NT2/D1 (cell line): ENCODE results near the gene FAM184A.

ENCODE experiments used
- SUZ12 ChIP-seq: IDR thresholded peaks from 2 replicates; pipeline ENCODE4 v1.6.1; 2011; ENCODE audit not compliant: insufficient read length, insufficient read depth; ENCODE audit errors: extremely low read depth
- YY1 ChIP-seq: IDR thresholded peaks from 2 replicates; pipeline ENCODE4 v1.6.1; 2011; ENCODE audit not compliant: insufficient read length, insufficient read depth
- ZNF274 ChIP-seq: IDR thresholded peaks from 2 replicates; pipeline ENCODE4 v1.6.1; 2011; ENCODE audit warnings: mild to moderate bottlenecking, low read depth, low read length

GRCh38 chr6:118932421-118932820 lies 146.0 kb downstream of the FAM184A start:
- no peak for TF ChIP-seq ZNF274
- TF ChIP-seq YY1, result no peak
- no peak for TF ChIP-seq SUZ12
